Mucosa of descending colon (tissue), 3 donors: ENCODE data around the gene NOSTRIN. TPM values are rescaled to one million over a fixed set of nuclear protein-coding genes. Genes with fewer than 3 reads are reported as not detected.

Experiments used
- ATAC-seq: fragments of 200-7000 bp; cut with Tn5 transposase; one replicate; pipeline ENCODE4 v1.9.1; 2020; ENCODE audit warnings: mild to moderate bottlenecking, moderate library complexity
- DNase-seq, 3 donors: peaks; one replicate each; pipeline ENCODE4 v3.0.0-alpha.2; 2020
- H3K36me3 ChIP-seq: fragments of 200-600 bp; one replicate; pipeline ENCODE4 v1.8.0; 2021; ENCODE audit warnings: low read depth, mild to moderate bottlenecking
- H3K4me1 ChIP-seq: fragments of 200-600 bp; one replicate; pipeline ENCODE4 v1.8.0; 2021; ENCODE audit warnings: low read depth, mild to moderate bottlenecking
- H3K4me3 ChIP-seq: fragments of 200-600 bp; one replicate; pipeline ENCODE4 v1.8.0; 2021; ENCODE audit warnings: mild to moderate bottlenecking
- H3K9me3 ChIP-seq: fragments of 200-600 bp; one replicate; pipeline ENCODE4 v1.8.0; 2021; ENCODE audit warnings: mild to moderate bottlenecking
- CTCF ChIP-seq: fragments of 200-600 bp; IDR thresholded peaks from one replicate; pipeline ENCODE4 v1.8.0; 2022; ENCODE audit warnings: antibody characterized with exemption, mild to moderate bottlenecking
- intact Hi-C, 2 donors: fragments of 100-400 bp; cut with DNase I in 1 of 2; cut with micrococcal nuclease in 1 of 2; formaldehyde crosslinking; loops; one replicate each; pipeline versions ENCODE4 v1.11.0 to v1.11.1; 2022; cut with DNase I, micrococcal nuclease
- total RNA-seq, 3 donors: library from RNA; stranded (reverse); fragmentation: NEBNext Ultra II Directional in 2 of 3; extraction: Animal tissue kit (Norgen Biotek cat#: 25700) in 2 of 3; gene quantifications; one replicate each; pipeline versions ENCODE4 v1.2.1 to v1.2.4, GENCODE V29; 2021 to 2023
- donor health status: DM: no; HTN: no; CAD: no; lungs with moderate emphysema.
- donor health status: DM: no; HTN: no; CAD: no.
- donor health status: DM: no; HTN: yes; CAD: no.

The NOSTRIN gene
- total RNA-seq, 3 donors from 2014 or later, result 27.3 to 78.7 (median 56.2) TPM

GRCh38 chr2:168773128-168773527, 29.3 kb upstream of the NOSTRIN start:
- Histone ChIP-seq H3K4me3 (no peak overlapping the region), H3K4me1 (no peaks in the 10 kb centered on the region), H3K9me3 (no peaks in the 10 kb centered on the region), H3K36me3 (no peaks in the 10 kb centered on the region)
- no peak for TF ChIP-seq CTCF
- intact Hi-C loops, result loop anchor here in 1 of 2 donors (5.0 to 10.0 kb wide), 2 partner anchors 52 to 149 kb away; no protein-coding TSS in a partner anchor
- no peak for DNase-seq
- no peak for ATAC-seq

DNA sequence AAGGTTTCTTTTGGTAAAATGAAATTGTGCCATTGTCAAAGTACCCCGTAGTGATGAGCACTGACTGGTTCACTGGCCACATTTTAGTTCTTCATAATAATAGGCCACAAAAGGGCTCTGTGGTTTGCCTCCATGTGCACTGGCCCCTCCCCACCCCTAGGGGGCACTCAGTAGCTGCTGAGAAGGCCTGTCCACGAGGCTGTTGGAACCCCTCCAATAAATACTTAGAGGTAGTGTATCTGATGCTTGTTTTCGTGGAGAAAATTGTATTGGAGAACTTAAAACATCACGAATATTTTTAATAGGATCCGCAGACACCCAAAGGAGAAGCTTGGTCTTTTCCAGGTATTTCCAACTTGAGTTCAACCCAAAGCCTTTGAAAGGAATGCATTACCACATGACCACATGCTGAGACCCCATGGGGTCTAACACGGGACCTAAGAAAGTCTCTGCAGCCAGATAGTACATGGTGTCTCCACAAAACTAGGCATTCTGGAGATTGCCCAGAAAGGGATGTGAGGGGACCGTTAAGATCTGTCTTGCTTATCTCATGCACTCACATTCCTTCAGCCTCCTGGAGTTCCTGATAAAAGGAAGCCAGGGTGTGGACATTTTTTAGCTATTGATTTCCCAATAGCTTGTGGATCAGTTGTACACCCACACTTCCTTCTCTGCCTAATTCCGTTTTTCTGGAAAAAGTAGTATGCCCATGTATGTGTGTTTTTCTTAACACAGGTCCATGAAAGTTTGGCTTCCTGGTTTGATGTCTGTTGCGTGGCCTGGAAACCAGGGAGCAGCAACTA, 28.5 kb upstream of the NOSTRIN start:
- DNase-seq (peak; percentile 52 to 74 (median 70)), ATAC-seq (peak; percentile 94)
- TF ChIP-seq CTCF, result peak; percentile 65
- H3K36me3 ChIP-seq, result no peaks in the 10 kb centered on the region
- intact Hi-C loops, result loop anchor here in 1 of 2 donors (5.0 to 10.0 kb wide), 2 partner anchors 51 to 148 kb away; no protein-coding TSS in a partner anchor
- no peaks in the 10 kb centered on the region for H3K9me3 ChIP-seq
- no peaks in the 10 kb centered on the region for H3K4me1 ChIP-seq
- no peak overlapping the region for H3K4me3 ChIP-seq

DNA sequence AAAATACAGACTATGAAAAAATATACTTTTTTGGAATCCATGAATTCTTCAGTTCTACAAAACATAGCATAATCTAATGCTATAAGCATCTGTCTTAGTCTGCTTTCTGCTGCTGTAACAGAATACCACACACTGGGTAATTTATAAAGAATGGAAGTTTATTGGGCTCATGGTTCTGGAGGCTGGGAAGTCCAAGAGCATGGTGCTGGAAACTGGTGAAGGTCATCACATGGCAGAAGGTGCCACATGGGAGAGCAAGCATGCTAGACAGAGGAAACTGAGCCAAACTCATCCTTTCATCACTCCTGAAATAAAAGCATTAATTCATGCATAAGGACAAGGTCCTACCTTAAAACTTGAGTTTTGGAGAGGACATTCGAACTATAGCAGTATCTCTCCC, 26.6 kb upstream of the NOSTRIN start:
- DNase-seq, result no peak
- H3K4me1 ChIP-seq, result no peaks in the 10 kb centered on the region
- H3K36me3 ChIP-seq, result no peaks in the 10 kb centered on the region
- intact Hi-C loops, result loop anchor here in 1 of 2 donors (10.0 kb wide), 1 partner anchor 49 kb away; no protein-coding TSS in a partner anchor
- no peak for TF ChIP-seq CTCF
- H3K4me3 ChIP-seq, result no peak overlapping the region
- no peak for ATAC-seq
- no peaks in the 10 kb centered on the region for H3K9me3 ChIP-seq

DNA sequence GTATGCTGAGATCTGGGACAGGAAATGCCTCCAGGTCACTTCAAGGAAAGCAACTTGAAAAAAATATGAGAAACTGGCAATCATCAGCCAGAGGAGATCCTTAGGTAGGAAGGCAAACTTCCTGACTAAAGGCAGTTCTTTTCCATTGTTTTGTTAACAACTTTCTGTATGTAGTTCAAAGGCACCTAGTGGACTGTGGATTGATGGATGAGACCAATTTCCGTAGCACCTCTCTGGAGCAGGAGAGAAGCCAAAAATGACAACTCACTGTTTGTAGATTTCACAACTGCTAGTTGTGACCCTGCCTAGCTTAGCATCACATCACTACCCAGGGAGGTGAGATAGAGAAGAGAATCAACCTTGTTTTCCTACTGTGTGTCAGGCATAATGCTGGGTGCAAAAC, 21.8 kb upstream of the NOSTRIN start:
- H3K4me1 ChIP-seq, result no peaks in the 10 kb centered on the region
- ATAC-seq, result no peak
- DNase-seq, result no peak
- no peak for TF ChIP-seq CTCF
- H3K9me3 ChIP-seq, result no peaks in the 10 kb centered on the region
- H3K36me3 ChIP-seq, result no peaks in the 10 kb centered on the region
- H3K4me3 ChIP-seq, result no peak overlapping the region
- intact Hi-C loops, result no loop called here

- intact Hi-C loops, result no loop called here
- H3K4me3 ChIP-seq, result no peak overlapping the region
- no peak for TF ChIP-seq CTCF
- ATAC-seq (no peak), DNase-seq (no peak)
- H3K9me3 ChIP-seq, result no peaks in the 10 kb centered on the region
- no peaks in the 10 kb centered on the region for H3K36me3 ChIP-seq
- no peaks in the 10 kb centered on the region for H3K4me1 ChIP-seq
Measured at GRCh38 chr2:168781191-168781817, 21.1 kb upstream of the NOSTRIN start.
